ENCODE measurements around the gene SH3RF3.

Gene SH3RF3

DNA sequence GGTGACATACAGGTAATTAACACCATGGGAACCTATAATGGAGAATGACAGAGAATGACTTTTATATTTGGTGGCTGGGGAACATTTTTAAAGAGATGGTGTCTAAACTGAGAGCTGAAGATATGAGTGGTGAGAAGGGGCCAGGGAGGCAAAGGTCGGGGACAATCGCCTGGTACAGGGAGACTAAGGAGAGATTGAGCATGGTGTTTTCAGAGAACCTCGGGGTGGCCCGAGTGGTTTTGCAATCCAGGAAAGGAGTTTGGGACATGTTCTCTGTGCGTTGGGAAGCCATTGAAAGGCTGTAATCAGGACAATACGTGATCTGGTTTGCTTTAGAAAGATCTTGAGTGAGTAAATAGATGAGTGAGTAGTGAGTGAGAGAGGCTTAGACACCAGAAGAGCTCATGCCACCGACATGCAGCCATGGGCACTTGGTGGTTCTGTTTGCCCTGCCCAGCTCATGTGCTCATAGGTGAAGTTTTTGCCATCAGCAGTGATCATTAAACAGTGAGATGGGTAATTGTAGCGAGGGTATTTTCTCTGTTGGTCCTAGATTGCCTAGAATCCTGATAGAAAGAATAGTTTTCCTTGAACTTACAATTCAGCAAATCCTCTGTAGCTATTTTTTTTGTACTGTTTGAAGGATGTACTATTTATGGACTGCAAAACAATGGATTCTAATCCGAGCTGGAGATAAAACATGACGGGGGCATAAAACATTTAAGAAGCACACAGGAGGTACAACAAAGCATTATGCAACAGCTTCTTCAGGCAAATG lies 114.7 kb downstream of the SH3RF3 start:
- DNase-seq (ENCODE audit: low read depth): no peak

GRCh38 chr2:109244304-109244582 lies 115.2 kb downstream of the SH3RF3 start:
- no peak for DNase-seq (ENCODE audit: low read depth)

- DNase-seq (ENCODE audit: low read depth): no peak
Measured at GRCh38 chr2:109244750-109245382, 115.9 kb downstream of the SH3RF3 start.

GRCh38 chr2:109246176-109246575 lies 117.2 kb downstream of the SH3RF3 start:
- no peak for DNase-seq (ENCODE audit: low read depth)

GRCh38 chr2:109246616-109247015 lies 117.6 kb downstream of the SH3RF3 start:
- no peak for DNase-seq (ENCODE audit: low read depth)

DNA sequence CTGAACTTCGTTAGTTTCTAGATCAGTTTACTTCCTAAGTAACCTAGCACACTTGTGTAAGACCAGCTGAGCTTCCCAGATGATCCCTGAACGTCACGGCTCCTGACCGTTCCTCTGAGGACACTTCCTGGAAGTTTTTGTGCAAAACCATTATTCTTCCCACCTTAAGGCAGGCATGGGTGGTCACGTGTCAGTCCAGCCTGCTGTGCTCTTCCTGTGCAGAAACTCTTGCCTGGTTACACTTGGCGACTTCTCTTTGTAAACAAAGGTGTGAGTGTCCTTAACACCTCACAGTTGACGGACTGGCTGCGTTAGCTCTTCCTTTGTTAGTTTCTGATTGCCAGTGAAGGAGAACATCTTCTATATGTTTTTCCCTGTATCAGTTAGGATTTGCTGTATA lies 118.3 kb downstream of the SH3RF3 start:
- no peak for DNase-seq (ENCODE audit: low read depth)

DNA sequence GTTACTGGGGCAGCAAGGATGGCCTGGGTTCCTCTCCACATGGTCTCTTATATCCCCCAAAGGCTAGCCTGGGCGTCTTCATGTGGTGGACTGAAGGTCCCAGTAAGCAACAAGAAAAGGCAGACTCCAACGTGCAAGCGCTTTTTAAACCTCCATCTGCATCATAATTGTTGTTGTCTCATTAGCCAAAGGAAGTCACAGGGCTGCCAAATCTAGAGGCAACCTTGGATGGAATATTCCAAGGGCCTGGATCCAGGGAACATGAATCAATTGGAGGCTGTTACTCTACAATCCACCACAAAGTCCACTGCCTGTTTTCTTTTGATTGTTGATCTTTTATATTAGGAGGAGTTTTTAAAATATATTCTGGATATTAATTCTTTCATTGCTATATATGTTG lies 118.8 kb downstream of the SH3RF3 start:
- peak; percentile 20 for DNase-seq (ENCODE audit: low read depth)

GRCh38 chr2:109248590-109248989 lies 119.6 kb downstream of the SH3RF3 start:
- DNase-seq (ENCODE audit: low read depth): no peak

DNA sequence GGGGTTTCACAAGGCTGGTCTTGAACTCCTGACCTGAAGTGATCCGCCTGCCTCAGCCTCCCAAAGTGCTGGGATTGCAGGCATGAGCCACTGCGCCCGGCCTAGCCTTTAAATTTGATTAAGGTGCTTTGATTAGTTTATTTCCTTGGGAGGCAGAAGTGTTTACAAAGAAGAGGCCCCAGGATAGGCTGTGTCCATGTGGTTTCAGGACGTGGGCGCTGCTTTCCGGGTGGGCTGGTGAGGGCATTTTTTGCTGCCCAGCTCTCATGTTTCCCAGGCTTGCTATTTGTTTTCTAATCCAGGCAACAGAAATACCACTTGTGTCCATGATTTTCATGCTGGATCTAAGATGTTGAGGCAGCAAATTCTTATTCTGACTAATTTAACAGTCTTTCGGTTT lies 124.2 kb downstream of the SH3RF3 start:
- DNase-seq (ENCODE audit: low read depth): no peak

DNA sequence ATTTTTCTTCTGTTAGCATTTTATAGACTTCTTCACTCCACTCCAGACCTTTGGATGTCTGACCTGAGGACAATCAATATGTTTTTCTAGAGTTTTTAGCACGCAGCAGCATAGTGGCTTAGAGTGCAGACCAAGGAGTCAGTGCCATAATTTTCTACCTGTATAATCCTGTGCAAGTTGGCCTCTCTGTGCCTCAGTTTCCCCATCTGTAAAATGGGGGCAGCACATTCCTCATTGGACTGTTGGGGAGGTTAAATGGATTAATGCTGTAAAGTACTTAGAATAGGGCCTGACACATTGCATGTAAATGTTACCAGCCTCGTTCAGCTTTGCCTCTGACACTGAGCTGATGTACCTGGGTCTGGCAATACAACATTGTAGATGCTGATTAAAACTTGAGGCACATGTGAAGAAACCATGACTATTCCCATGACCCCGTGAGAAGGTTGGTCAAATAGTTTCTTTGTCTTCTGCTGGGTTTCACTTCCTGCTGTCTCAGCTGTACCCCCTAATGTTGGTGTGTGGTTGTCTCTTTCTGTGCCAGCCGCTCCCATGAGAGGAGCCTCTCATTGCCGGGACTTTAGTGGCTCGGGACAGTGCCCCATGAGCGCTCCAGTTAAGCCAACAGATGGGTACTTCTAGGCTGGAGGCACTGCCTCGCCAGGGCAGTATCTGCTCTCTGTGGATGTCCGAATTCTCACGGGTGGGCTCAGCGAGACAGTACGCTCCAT lies 125.3 kb downstream of the SH3RF3 start:
- DNase-seq (ENCODE audit: low read depth): no peak

DNA sequence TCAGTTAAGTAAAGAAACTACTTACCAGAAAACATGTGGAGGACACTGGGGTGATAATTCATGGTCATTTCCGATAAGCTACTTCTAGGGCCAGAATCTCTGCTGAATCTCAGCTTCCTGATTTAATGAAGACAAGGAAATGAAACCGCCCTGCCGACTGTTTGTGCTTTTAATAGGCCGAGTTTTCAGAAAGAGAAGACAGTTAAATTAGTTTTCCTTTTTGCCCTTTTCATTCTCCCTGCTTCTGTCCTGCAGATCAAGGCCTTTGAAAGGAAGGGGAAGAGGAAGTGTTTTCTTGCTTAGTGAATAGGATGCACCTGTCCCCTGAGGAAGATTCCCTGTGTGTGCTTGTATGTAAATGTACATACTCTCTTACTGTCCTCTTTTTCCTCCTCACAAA lies 126.6 kb downstream of the SH3RF3 start:
- no peak for DNase-seq (ENCODE audit: low read depth)

DNA sequence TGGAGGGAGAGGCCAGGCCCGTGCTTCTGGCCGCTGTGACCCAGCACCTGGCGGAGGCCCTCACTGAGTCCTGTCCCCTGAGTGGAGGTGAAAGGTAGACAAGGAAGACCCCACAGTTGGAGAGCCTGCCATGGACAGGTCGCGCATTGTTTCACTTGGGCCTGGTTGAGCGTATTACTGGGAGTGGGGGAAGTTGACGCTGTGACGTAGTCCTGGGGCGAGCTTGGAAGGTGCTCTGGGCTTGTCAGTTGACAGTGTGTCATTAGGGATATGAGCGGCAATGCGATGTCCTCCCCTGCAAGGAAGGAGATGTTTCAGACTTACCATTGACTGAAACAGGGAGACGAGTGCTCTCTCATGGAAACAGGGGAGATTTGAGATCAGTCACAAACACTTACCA lies 127.1 kb downstream of the SH3RF3 start:
- DNase-seq (ENCODE audit: low read depth): no peak

GRCh38 chr2:109256921-109257320 lies 127.9 kb downstream of the SH3RF3 start:
- DNase-seq (ENCODE audit: low read depth): peak; percentile 16

- DNase-seq (ENCODE audit: low read depth): no peak
Measured at GRCh38 chr2:109257653-109258052, 128.6 kb downstream of the SH3RF3 start.

DNA sequence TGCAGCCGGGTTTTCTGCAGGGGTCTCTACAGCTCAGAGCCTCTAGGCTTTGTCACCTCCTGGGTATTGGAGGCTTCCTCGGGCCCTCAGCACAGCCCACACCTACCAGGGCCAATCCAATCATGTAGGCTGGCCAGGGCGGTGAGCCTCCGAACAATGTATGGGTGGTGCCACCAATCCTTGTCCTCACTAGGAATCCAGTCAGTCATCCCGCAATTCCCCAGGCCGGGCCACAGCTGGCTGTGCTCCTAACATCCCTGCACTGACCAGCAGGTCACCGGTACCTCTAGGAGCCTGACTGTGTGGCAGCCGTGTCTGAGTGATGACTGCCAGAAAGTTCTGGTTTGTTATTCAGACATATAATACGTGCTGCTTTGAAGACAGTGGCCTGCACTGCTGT lies 129.4 kb downstream of the SH3RF3 start:
- DNase-seq (ENCODE audit: low read depth): no peak

GRCh38 chr2:109258905-109259540 lies 130.0 kb downstream of the SH3RF3 start:
- DNase-seq (ENCODE audit: low read depth): no peak

DNA sequence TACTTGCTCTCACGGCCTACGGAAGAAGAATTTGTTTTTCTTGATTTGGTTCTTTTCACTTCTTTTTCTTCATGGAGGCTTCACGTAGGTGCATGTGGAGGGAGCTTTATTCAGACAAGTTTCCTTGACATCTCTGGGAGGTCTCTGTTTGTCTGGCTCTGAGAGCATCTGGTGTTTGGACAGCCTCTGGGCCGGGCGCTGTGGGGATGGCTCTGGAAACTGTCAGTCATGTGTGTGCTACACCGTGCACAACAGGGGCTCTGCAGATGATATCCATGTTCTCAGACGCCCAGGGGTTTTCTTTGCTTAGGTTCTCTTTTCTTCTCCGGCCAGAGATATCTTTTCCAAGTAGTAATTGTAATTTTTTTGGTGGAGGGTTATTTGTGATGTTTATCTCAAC lies 130.7 kb downstream of the SH3RF3 start:
- DNase-seq (ENCODE audit: low read depth): no peak

- no peak for DNase-seq (ENCODE audit: low read depth)
Measured at GRCh38 chr2:109260116-109260855, 131.3 kb downstream of the SH3RF3 start.

GRCh38 chr2:109260886-109261700 lies 132.1 kb downstream of the SH3RF3 start:
- DNase-seq (ENCODE audit: low read depth): no peak

- no peak for DNase-seq (ENCODE audit: low read depth)
Measured at GRCh38 chr2:109261906-109262631, 133.1 kb downstream of the SH3RF3 start.

Data from GM04504 (cell line).